SH-SY5Y (cell line): ENCODE measurements around the gene B3GALNT1.

Experiments
- GATA2 ChIP-seq: IDR thresholded peaks from 2 replicates; pipeline ENCODE4 v1.6.1; 2011; ENCODE audit warnings: mild to moderate bottlenecking, low read depth, low read length
- GATA3 ChIP-seq: IDR thresholded peaks from 2 replicates; pipeline ENCODE4 v1.6.1; 2011; ENCODE audit warnings: low read depth, mild to moderate bottlenecking, low read length, moderate library complexity

DNA sequence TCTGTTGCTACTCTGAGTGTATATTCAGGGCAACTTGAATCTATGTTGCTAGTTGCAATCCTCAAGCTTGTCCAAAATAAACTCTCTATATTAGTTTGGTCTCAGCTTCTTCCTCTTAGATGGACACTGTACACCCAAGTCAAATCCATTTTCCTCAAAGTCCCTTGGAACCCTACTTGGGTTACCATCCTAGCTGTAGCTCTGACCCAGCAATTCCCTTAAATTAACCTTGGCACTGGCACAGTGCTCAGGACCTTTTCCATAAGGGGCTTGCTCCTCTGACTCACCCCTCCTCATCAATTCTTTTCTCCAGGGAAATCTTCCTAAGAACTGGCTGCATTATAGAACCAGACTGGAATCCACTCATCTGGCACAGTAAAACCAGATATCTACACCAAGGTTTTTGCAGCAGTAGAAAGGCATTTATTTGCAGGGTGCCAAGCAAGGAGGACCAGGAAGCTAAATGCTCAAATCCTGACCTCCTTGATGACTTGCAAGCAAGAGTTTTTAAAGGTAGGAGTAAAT lies 44.9 kb upstream of the B3GALNT1 start:
- TF ChIP-seq GATA3 (no peak), GATA2 (no peak)
